ENCODE measurements around the gene MPHOSPH6. TPM values are rescaled to one million over a fixed set of nuclear protein-coding genes. Genes with fewer than 3 reads are reported as not detected.

The MPHOSPH6 gene
- total and polyA plus RNA-seq, 2 donors from 2014 or later = 22.7 to 28.2 TPM

DNA sequence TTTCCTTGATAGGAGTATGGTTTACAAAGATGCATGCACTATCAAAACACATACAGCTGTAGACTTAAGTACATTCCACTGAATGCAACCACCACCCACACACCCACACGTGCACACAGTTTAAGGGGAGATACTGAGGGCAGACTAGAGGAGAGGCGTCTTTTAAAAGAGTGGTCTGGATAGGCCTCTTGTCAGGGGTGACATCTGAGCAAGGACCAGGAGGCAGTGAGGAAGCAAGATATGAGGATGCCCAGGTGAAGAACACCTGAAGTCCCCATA is 12.6 kb downstream of the MPHOSPH6 start:
- peaks cover 0 to 5% (median 0%) of the 10 kb centered on the region in 3 donors for H3K4me1 ChIP-seq (ENCODE audit: control insufficient read depth in 2 of 3, insufficient read depth in 2 of 3, low read depth in 1 of 3, low read length in 3 of 3)
- H3K27ac ChIP-seq (ENCODE audit: low read depth in 2 of 2, low read length in 2 of 2) = no peak overlapping the region
- intact Hi-C loops (cut with DNase I) = no loop called here
- H3K9ac ChIP-seq (ENCODE audit: low read length in 3 of 3) = no peak overlapping the region
- FAIRE-seq (no peak), DNase-seq (no peak)
- H3K27me3 ChIP-seq (ENCODE audit: control insufficient read depth, insufficient read depth, low read length) = no peaks in the 10 kb centered on the region
- no peak for TF ChIP-seq CTCF (IDR thresholded peaks at IDR 0.05; ENCODE audit: borderline replicate concordance, extremely low read depth, insufficient read depth)
- H3K4me3 ChIP-seq (ENCODE audit: low read length in 3 of 3) = no peak overlapping the region
- H3K9me3 ChIP-seq (ENCODE audit: control insufficient read depth in 2 of 3, insufficient read depth in 1 of 3, low read length in 3 of 3) = peaks cover 0 to 1% (median 0%) of the 10 kb centered on the region in 3 donors
- H3K36me3 ChIP-seq (ENCODE audit: control insufficient read depth in 2 of 3, insufficient read depth in 3 of 3, low read length in 3 of 3) = peaks cover 7 to 18% (median 7%) of the 10 kb centered on the region in 3 donors

DNA sequence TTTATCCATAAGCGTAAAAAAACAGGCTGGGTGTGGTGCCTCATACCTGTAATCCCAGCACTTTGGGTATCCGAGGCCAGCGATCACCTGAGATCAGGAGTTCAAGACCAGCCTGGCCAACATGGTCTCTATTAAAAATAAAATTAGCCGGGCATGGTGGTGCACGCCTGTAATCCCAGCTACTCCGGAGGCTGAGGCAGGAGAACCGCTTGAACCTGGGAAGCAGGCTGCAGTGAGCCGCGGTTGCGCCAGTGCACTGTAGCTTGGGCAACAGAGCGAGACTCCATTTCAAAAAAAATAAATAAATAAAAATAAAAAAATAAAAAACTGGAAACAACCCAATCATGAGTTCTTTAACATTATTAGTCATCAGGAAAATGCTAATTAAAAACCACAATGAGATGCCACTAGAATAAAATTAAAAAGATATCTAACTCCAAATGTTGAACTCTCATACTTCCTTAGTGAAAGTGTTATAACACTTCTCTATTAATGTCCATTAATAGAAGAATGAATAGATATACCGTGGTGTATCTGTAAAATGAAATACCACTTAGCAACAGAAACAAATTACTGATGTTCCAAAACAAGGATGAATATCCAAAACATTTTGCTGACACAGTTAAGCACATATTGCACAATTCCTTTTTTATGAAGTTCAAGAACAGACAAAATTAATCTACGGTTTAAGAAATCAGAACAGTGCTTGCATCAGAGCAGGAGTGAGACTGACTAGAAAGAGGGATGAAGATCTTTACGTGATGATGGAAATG is 13.1 kb downstream of the MPHOSPH6 start:
- no peak for TF ChIP-seq CTCF (IDR thresholded peaks at IDR 0.05; ENCODE audit: borderline replicate concordance, extremely low read depth, insufficient read depth)
- FAIRE-seq = no peak
- H3K27me3 ChIP-seq (ENCODE audit: control insufficient read depth, insufficient read depth, low read length) = no peaks in the 10 kb centered on the region
- H3K36me3 ChIP-seq (ENCODE audit: control insufficient read depth in 2 of 3, insufficient read depth in 3 of 3, low read length in 3 of 3) = peaks cover 4 to 13% (median 7%) of the 10 kb centered on the region in 3 donors
- H3K4me3 ChIP-seq (ENCODE audit: low read length in 3 of 3) = no peak overlapping the region
- intact Hi-C loops (cut with DNase I) = no loop called here
- H3K27ac ChIP-seq (ENCODE audit: low read depth in 2 of 2, low read length in 2 of 2) = no peak overlapping the region
- no peak overlapping the region for H3K9ac ChIP-seq (ENCODE audit: low read length in 3 of 3)
- peak in 1 of 5 donors; percentile 73 for DNase-seq
- H3K9me3 ChIP-seq (ENCODE audit: control insufficient read depth in 2 of 3, insufficient read depth in 1 of 3, low read length in 3 of 3) = peaks cover 0 to 1% (median 0%) of the 10 kb centered on the region in 3 donors
- peaks cover 0 to 5% (median 0%) of the 10 kb centered on the region in 3 donors for H3K4me1 ChIP-seq (ENCODE audit: control insufficient read depth in 2 of 3, insufficient read depth in 2 of 3, low read depth in 1 of 3, low read length in 3 of 3)

- Histone ChIP-seq H3K9ac (ENCODE audit: low read length in 3 of 3) (no peak overlapping the region), H3K27ac (ENCODE audit: low read depth in 2 of 2, low read length in 2 of 2) (no peak overlapping the region), H3K36me3 (ENCODE audit: control insufficient read depth in 2 of 3, insufficient read depth in 3 of 3, low read length in 3 of 3) (peaks cover 0 to 2% (median 0%) of the 10 kb centered on the region in 3 donors), H3K4me1 (ENCODE audit: control insufficient read depth in 2 of 3, insufficient read depth in 2 of 3, low read depth in 1 of 3, low read length in 3 of 3) (peaks cover 0 to 3% (median 0%) of the 10 kb centered on the region in 3 donors), H3K4me3 (ENCODE audit: low read length in 3 of 3) (no peak overlapping the region), H3K27me3 (ENCODE audit: control insufficient read depth, insufficient read depth, low read length) (no peaks in the 10 kb centered on the region), H3K9me3 (ENCODE audit: control insufficient read depth in 2 of 3, insufficient read depth in 1 of 3, low read length in 3 of 3) (peaks cover 0 to 1% (median 0%) of the 10 kb centered on the region in 3 donors)
- FAIRE-seq = no peak
- intact Hi-C loops (cut with DNase I) = no loop called here
- DNase-seq = no peak
- no peak for TF ChIP-seq CTCF (IDR thresholded peaks at IDR 0.05; ENCODE audit: borderline replicate concordance, extremely low read depth, insufficient read depth)
These were observed 17.3 kb downstream of the MPHOSPH6 start for GRCh38 chr16:82152641-82153112.

All from kidney (tissue), 14 donors.